AG04450 (cell line): ENCODE results near the gene MLST8. TPM values are rescaled to one million over a fixed set of nuclear protein-coding genes. Genes with fewer than 3 reads are reported as not detected.

ENCODE experiments used
- CTCF ChIA-PET: fragments of 300-600, 350-600 bp; formaldehyde crosslinking; extraction: SDS; loops from one replicate; lab custom pipeline; 2022; ENCODE audit warnings: antibody characterized with exemption, inconsistent platforms; lab: Charles Lee
- POLR2A ChIA-PET: fragments of 350-600 bp; formaldehyde crosslinking; extraction: SDS; loops from one replicate; lab custom pipeline; 2021; ENCODE audit warnings: antibody characterized with exemption, inconsistent platforms; lab: Yijun Ruan, JAX
- DNase-seq: peaks from one replicate; pipeline ENCODE4 v3.0.0-alpha.2; 2011; ENCODE audit warnings: low read depth, low spot score
- H3K27ac ChIP-seq: one replicate; pipeline ENCODE4 v1.5.1; 2012; ENCODE audit warnings: low read depth, low read length, control low read depth
- H3K27me3 ChIP-seq: one replicate; pipeline ENCODE4 v1.6.0; 2012; ENCODE audit warnings: low read length; ENCODE audit not compliant: control insufficient read depth, insufficient read depth
- H3K4me3 ChIP-seq: 2 replicates; pipeline ENCODE4 v1.5.1; 2011; ENCODE audit warnings: mild to moderate bottlenecking, low read depth, low read length, control low read depth
- H3K9me3 ChIP-seq: 2 replicates; pipeline ENCODE4 v1.5.1; 2012; ENCODE audit warnings: low read length; ENCODE audit not compliant: control insufficient read depth, insufficient read depth
- polyA plus RNA-seq: library from polyadenylated mRNA; depleted of rRNA; stranded (reverse); fragments of >200 nt; gene quantifications from 2 replicates; pipeline ENCODE4 v1.2.3, GENCODE V29; 2011
- TF ChIP-seq, protein P1 (sequence below): IDR thresholded peaks from 2 replicates; pipeline ENCODE4 v1.5.1; 2011; ENCODE audit warnings: low read depth, low read length, control low read depth, inconsistent platforms

Gene MLST8
- polyA plus RNA-seq, 1 experiment, result 41.1 TPM

GRCh38 chr16:2184962-2185361 lies 20.3 kb upstream of the MLST8 start:
- ChIA-PET CTCF (no interaction called here), POLR2A (interaction anchor here (1.3 kb wide), 1 partner anchor 29 kb away, joined by 4 read pairs; the partner anchor contains the start of gene TRAF7)
- H3K9me3 ChIP-seq, result no peaks in the 10 kb centered on the region; the same call in 1 of the 2 replicates
- no peak overlapping the region for H3K27ac ChIP-seq
- TF ChIP-seq, protein P1, sequence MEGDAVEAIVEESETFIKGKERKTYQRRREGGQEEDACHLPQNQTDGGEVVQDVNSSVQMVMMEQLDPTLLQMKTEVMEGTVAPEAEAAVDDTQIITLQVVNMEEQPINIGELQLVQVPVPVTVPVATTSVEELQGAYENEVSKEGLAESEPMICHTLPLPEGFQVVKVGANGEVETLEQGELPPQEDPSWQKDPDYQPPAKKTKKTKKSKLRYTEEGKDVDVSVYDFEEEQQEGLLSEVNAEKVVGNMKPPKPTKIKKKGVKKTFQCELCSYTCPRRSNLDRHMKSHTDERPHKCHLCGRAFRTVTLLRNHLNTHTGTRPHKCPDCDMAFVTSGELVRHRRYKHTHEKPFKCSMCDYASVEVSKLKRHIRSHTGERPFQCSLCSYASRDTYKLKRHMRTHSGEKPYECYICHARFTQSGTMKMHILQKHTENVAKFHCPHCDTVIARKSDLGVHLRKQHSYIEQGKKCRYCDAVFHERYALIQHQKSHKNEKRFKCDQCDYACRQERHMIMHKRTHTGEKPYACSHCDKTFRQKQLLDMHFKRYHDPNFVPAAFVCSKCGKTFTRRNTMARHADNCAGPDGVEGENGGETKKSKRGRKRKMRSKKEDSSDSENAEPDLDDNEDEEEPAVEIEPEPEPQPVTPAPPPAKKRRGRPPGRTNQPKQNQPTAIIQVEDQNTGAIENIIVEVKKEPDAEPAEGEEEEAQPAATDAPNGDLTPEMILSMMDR, result no peak
- no peak overlapping the region for H3K4me3 ChIP-seq
- peaks cover 2% of the 10 kb centered on the region for H3K27me3 ChIP-seq
- DNase-seq, result no peak

DNA sequence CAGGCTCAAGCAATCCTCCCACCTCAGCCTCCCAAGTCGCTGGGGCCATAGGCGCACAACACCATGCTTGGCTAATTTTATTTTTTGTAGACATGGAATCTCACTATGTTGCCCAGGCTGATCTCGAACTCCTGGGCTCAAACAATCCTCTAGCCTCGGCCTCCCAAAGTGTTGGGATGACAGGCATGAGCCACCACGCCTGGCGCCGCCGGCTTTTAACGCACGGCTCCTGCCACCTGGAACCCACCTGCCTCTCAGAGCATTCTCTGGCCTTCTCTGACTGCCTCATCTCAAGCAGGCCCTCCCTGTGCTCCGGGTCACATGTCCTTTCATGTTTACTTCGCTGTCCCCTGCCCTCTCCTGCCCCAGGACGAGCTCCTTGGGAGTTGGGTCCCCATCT lies 19.2 kb upstream of the MLST8 start:
- H3K27me3 ChIP-seq, result peaks cover 2% of the 10 kb centered on the region
- H3K27ac ChIP-seq, result no peak overlapping the region
- ChIA-PET POLR2A (interaction anchor here (1.3 kb wide), 1 partner anchor 31 kb away, joined by 4 read pairs; the partner anchor contains the start of gene TRAF7), CTCF (no interaction called here)
- no peaks in the 10 kb centered on the region; the same call in 1 of the 2 replicates for H3K9me3 ChIP-seq
- no peak for DNase-seq
- H3K4me3 ChIP-seq, result no peak overlapping the region
- TF ChIP-seq, protein P1, result no peak

- no peak overlapping the region for H3K27ac ChIP-seq
- ChIA-PET CTCF (no interaction called here), POLR2A (no interaction called here)
- DNase-seq, result no peak
- peaks cover 2% of the 10 kb centered on the region for H3K27me3 ChIP-seq
- no peak overlapping the region for H3K4me3 ChIP-seq
- no peaks in the 10 kb centered on the region; the same call in 1 of the 2 replicates for H3K9me3 ChIP-seq
- TF ChIP-seq, protein P1, result no peak
These were observed 18.7 kb upstream of the MLST8 start for GRCh38 chr16:2186505-2186904.

DNA sequence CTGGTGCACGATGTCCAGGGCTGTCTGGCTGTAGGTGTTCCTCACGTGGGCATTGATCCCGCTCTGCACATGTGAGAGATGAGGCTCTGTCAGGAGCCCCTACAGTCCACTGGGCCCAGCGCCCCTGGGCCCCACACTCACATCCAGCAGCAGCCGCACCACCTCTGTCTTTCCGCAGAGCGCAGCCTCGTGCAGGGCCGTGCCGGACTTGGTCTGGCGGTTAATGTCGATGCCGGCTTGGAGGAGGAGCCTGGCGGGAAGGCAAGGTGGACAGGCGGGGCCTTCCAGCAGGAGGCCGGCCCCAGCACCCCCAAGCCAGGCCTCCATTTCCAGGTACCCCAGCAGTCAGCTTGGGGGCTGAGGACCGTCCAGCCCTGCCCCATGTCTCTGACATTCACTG lies 18.0 kb upstream of the MLST8 start:
- TF ChIP-seq, protein P1, result no peak
- DNase-seq, result no peak
- no peaks in the 10 kb centered on the region; the same call in 1 of the 2 replicates for H3K9me3 ChIP-seq
- H3K4me3 ChIP-seq, result no peak overlapping the region
- H3K27ac ChIP-seq, result no peak overlapping the region
- CTCF ChIA-PET, result no interaction called here
- peaks cover 2% of the 10 kb centered on the region for H3K27me3 ChIP-seq
- POLR2A ChIA-PET, result interaction anchor here (0.6 to 1.4 kb wide), 2 partner anchors 20 to 32 kb away, joined by 3 to 14 read pairs; partner anchors contain the start of gene TRAF7

DNA sequence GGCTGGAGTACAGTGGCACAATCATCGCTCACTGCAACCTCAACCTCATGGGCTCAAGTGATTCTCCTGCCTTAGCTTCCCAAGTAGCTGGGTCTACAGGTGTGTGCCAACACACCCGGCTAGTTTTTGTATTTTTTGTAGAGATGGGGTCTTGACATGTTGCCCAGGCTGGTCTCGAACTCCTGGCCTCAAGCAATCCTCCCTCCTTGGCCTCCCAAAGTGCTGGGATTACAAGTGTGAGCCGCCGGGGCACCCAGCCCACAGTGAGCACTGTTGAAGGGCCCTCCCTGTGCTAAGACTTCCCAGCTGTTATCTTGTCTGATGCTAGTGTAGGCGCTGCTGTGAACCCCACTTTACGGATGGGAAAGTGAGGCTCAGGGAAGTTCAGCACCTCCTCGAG lies 16.9 kb upstream of the MLST8 start:
- Histone ChIP-seq H3K27ac (no peak overlapping the region), H3K4me3 (no peak overlapping the region), H3K9me3 (no peaks in the 10 kb centered on the region; the same call in 1 of the 2 replicates), H3K27me3 (peaks cover 5% of the 10 kb centered on the region)
- TF ChIP-seq, protein P1, result no peak
- DNase-seq, result no peak
- ChIA-PET POLR2A (interaction anchor here (0.7 to 1.4 kb wide), 2 partner anchors 33 to 259 kb away, joined by 8 to 14 read pairs; partner anchors contain the start of gene TRAF7), CTCF (no interaction called here)
